ENCODE data around the gene ANKRD42. TPM values are rescaled to one million over a fixed set of nuclear protein-coding genes. Genes with fewer than 3 reads are reported as not detected.
A peak's percentile ranks its signal among the peaks of the same experiment; 100 is the strongest.

ANKRD42 gene
- total RNA-seq, 1 donor from 2014 or later: 9.8 TPM

GRCh38 chr11:83252266-83252665 lies 58.8 kb downstream of the ANKRD42 start:
- no peaks in the 10 kb centered on the region for H3K4me1 Mint-ChIP-seq (ENCODE audit: unreplicated experiment)
- H3K4me3 Mint-ChIP-seq (ENCODE audit: unreplicated experiment): no peak overlapping the region
- TF ChIP-seq CTCF (IDR thresholded peaks at IDR 0.05): no peak
- no peaks in the 10 kb centered on the region for H3K27me3 Mint-ChIP-seq (ENCODE audit: unreplicated experiment)
- no peak overlapping the region for H3K27ac Mint-ChIP-seq (ENCODE audit: unreplicated experiment)
- no peak for DNase-seq (ENCODE audit: extremely low spot score, unreplicated experiment)
- no peaks in the 10 kb centered on the region for H3K9me3 Mint-ChIP-seq (ENCODE audit: unreplicated experiment)
- peaks cover 9% of the 10 kb centered on the region for H3K36me3 Mint-ChIP-seq (ENCODE audit: unreplicated experiment)

- peaks cover 12% of the 10 kb centered on the region for H3K36me3 Mint-ChIP-seq (ENCODE audit: unreplicated experiment)
- H3K27ac Mint-ChIP-seq (ENCODE audit: unreplicated experiment): no peak overlapping the region
- peaks cover 5% of the 10 kb centered on the region for H3K4me1 Mint-ChIP-seq (ENCODE audit: unreplicated experiment)
Measured at GRCh38 chr11:83252941-83253340, 59.4 kb downstream of the ANKRD42 start.

GRCh38 chr11:83255366-83255765 lies 61.9 kb downstream of the ANKRD42 start:
- Mint-ChIP-seq H3K4me3 (ENCODE audit: unreplicated experiment) (no peak overlapping the region), H3K36me3 (ENCODE audit: unreplicated experiment) (peaks cover 22% of the 10 kb centered on the region), H3K4me1 (ENCODE audit: unreplicated experiment) (peaks cover 6% of the 10 kb centered on the region), H3K27me3 (ENCODE audit: unreplicated experiment) (no peaks in the 10 kb centered on the region), H3K27ac (ENCODE audit: unreplicated experiment) (no peak overlapping the region), H3K9me3 (ENCODE audit: unreplicated experiment) (no peaks in the 10 kb centered on the region)
- no peak for DNase-seq (ENCODE audit: extremely low spot score, unreplicated experiment)
- no peak for TF ChIP-seq CTCF (IDR thresholded peaks at IDR 0.05)

More at GRCh38 chr11:83252941-83253340, 59.4 kb downstream of the ANKRD42 start:
- H3K9me3 Mint-ChIP-seq (ENCODE audit: unreplicated experiment): no peaks in the 10 kb centered on the region
- TF ChIP-seq CTCF (IDR thresholded peaks at IDR 0.05): no peak
- H3K27me3 Mint-ChIP-seq (ENCODE audit: unreplicated experiment): no peaks in the 10 kb centered on the region
- no peak for DNase-seq (ENCODE audit: extremely low spot score, unreplicated experiment)
- no peak overlapping the region for H3K4me3 Mint-ChIP-seq (ENCODE audit: unreplicated experiment)

- TF ChIP-seq CTCF (IDR thresholded peaks at IDR 0.05): no peak
- Mint-ChIP-seq H3K27me3 (ENCODE audit: unreplicated experiment) (no peaks in the 10 kb centered on the region), H3K4me3 (ENCODE audit: unreplicated experiment) (no peak overlapping the region), H3K4me1 (ENCODE audit: unreplicated experiment) (peaks cover 6% of the 10 kb centered on the region), H3K9me3 (ENCODE audit: unreplicated experiment) (no peaks in the 10 kb centered on the region), H3K36me3 (ENCODE audit: unreplicated experiment) (peaks cover 26% of the 10 kb centered on the region), H3K27ac (ENCODE audit: unreplicated experiment) (no peak overlapping the region)
- DNase-seq (ENCODE audit: extremely low spot score, unreplicated experiment): no peak
Measured at GRCh38 chr11:83256602-83257340, 63.3 kb downstream of the ANKRD42 start.

GRCh38 chr11:83257761-83258168 lies 64.3 kb downstream of the ANKRD42 start:
- no peak overlapping the region for H3K4me3 Mint-ChIP-seq (ENCODE audit: unreplicated experiment)
- no peaks in the 10 kb centered on the region for H3K9me3 Mint-ChIP-seq (ENCODE audit: unreplicated experiment)
- DNase-seq (ENCODE audit: extremely low spot score, unreplicated experiment): no peak
- peak overlapping the region; percentile 15 for H3K27ac Mint-ChIP-seq (ENCODE audit: unreplicated experiment)
- H3K4me1 Mint-ChIP-seq (ENCODE audit: unreplicated experiment): peaks cover 6% of the 10 kb centered on the region
- peaks cover 29% of the 10 kb centered on the region for H3K36me3 Mint-ChIP-seq (ENCODE audit: unreplicated experiment)
- no peak for TF ChIP-seq CTCF (IDR thresholded peaks at IDR 0.05)
- no peaks in the 10 kb centered on the region for H3K27me3 Mint-ChIP-seq (ENCODE audit: unreplicated experiment)

Data from osteocyte (in vitro differentiated cells).